H9 (cell line): ENCODE data around the gene HAND1. TPM values are rescaled to one million over a fixed set of nuclear protein-coding genes. Genes with fewer than 3 reads are reported as not detected.

Experiments used
- DNase-seq: peaks from one replicate; pipeline ENCODE4 v3.0.0-alpha.2; 2017
- H2AFZ ChIP-seq: one replicate; pipeline ENCODE4 v1.6.1; 2013; ENCODE audit warnings: mild to moderate bottlenecking, low read length, control low read depth, moderate library complexity
- H2AK5ac ChIP-seq: 2 replicates; pipeline ENCODE4 v1.6.1; 2013; ENCODE audit warnings: low read length, control low read depth, mixed read lengths; ENCODE audit not compliant: insufficient read length
- H2BK120ac ChIP-seq: one replicate; pipeline ENCODE4 v1.6.1; 2013; ENCODE audit warnings: low read depth, mild to moderate bottlenecking, low read length, control low read depth, inconsistent platforms; ENCODE audit not compliant: poor library complexity, severe bottlenecking
- H2BK12ac ChIP-seq: 2 replicates; pipeline ENCODE4 v1.6.1; 2013; ENCODE audit warnings: low read length, control low read depth, mixed read lengths, low read depth; ENCODE audit not compliant: insufficient read length
- H2BK15ac ChIP-seq: 2 replicates; pipeline ENCODE4 v1.6.1; 2013; ENCODE audit warnings: low read depth, low read length, control low read depth
- H2BK20ac ChIP-seq: one replicate; pipeline ENCODE4 v1.6.1; 2013; ENCODE audit warnings: low read depth, mild to moderate bottlenecking, low read length, control low read depth, inconsistent platforms; ENCODE audit not compliant: poor library complexity, severe bottlenecking
- H2BK5ac ChIP-seq: 2 replicates; pipeline ENCODE4 v1.6.1; 2013; ENCODE audit warnings: low read length, control low read depth, mixed read lengths; ENCODE audit not compliant: insufficient read length
- H3K14ac ChIP-seq: 2 replicates; pipeline ENCODE4 v1.6.1; 2013; ENCODE audit warnings: low read length, control low read depth; ENCODE audit not compliant: insufficient read depth
- H3K18ac ChIP-seq: 2 replicates; pipeline ENCODE4 v1.6.1; 2013; ENCODE audit warnings: low read depth, mild to moderate bottlenecking, mixed read lengths, low read length, control low read depth; ENCODE audit not compliant: insufficient read length
- H3K23ac ChIP-seq: 2 replicates; pipeline ENCODE4 v1.6.1; 2013; ENCODE audit warnings: low read length, control low read depth, mixed read lengths, low read depth; ENCODE audit not compliant: insufficient read length
- H3K23me2 ChIP-seq: 2 replicates; pipeline ENCODE4 v1.6.1; 2013; ENCODE audit warnings: low read depth, mild to moderate bottlenecking, mixed read lengths, low read length, control low read depth; ENCODE audit not compliant: insufficient read length, poor library complexity, severe bottlenecking
- H3K27ac ChIP-seq: 2 replicates; pipeline ENCODE4 v1.5.1; 2013; ENCODE audit warnings: low read length, control low read depth, mixed read lengths, low read depth; ENCODE audit not compliant: insufficient read length
- H3K27me3 ChIP-seq: 2 replicates; pipeline ENCODE4 v1.6.1; 2013; ENCODE audit warnings: low read length, control low read depth, inconsistent platforms; ENCODE audit not compliant: insufficient read depth
- H3K4ac ChIP-seq: 2 replicates; pipeline ENCODE4 v1.6.1; 2013; ENCODE audit warnings: low read depth, mild to moderate bottlenecking, control low read depth, inconsistent platforms, low read length, moderate library complexity
- H3K4me1 ChIP-seq: 2 replicates; pipeline ENCODE4 v1.6.1; 2013; ENCODE audit warnings: low read length, control low read depth, inconsistent platforms; ENCODE audit not compliant: insufficient read depth
- H3K4me2 ChIP-seq: 2 replicates; pipeline ENCODE4 v1.6.1; 2013; ENCODE audit warnings: low read length, control low read depth, mixed read lengths; ENCODE audit not compliant: insufficient read length, insufficient read depth
- H3K56ac ChIP-seq: 2 replicates; pipeline ENCODE4 v1.6.1; 2013; ENCODE audit warnings: low read depth, mild to moderate bottlenecking, mixed read lengths, low read length, control low read depth; ENCODE audit not compliant: insufficient read length
- H3K79me1 ChIP-seq: 2 replicates; pipeline ENCODE4 v1.6.1; 2013; ENCODE audit warnings: low read depth, mild to moderate bottlenecking, moderate library complexity, low read length, control low read depth, inconsistent platforms; ENCODE audit not compliant: insufficient read depth, poor library complexity, severe bottlenecking
- H3K79me2 ChIP-seq: 2 replicates; pipeline ENCODE4 v1.6.1; 2013; ENCODE audit warnings: low read length, control low read depth, inconsistent platforms; ENCODE audit not compliant: insufficient read depth
- H3K9ac ChIP-seq: 2 replicates; pipeline ENCODE4 v1.6.1; 2013; ENCODE audit warnings: low read length, control low read depth, mixed read lengths; ENCODE audit not compliant: insufficient read length; ENCODE audit errors: extremely low read depth
- H3K9me3 ChIP-seq: one replicate; pipeline ENCODE4 v1.6.1; 2013; ENCODE audit warnings: low read depth, low read length, inconsistent platforms; ENCODE audit not compliant: control insufficient read depth
- H3T11ph ChIP-seq: one replicate; pipeline ENCODE4 v1.6.1; 2013; ENCODE audit warnings: mild to moderate bottlenecking, low read length, control low read depth, inconsistent platforms
- H4K20me1 ChIP-seq: one replicate; pipeline ENCODE4 v1.6.1; 2013; ENCODE audit not compliant: control insufficient read depth, insufficient read length, insufficient read depth
- H4K5ac ChIP-seq: 2 replicates; pipeline ENCODE4 v1.6.1; 2013; ENCODE audit warnings: low read depth, mild to moderate bottlenecking, mixed read lengths, low read length, control low read depth; ENCODE audit not compliant: insufficient read length
- H4K8ac ChIP-seq: replicated peaks from 2 replicates; pipeline ENCODE4 v1.6.1; 2013; ENCODE audit warnings: low read length, control low read depth, mixed read lengths, low read depth; ENCODE audit not compliant: insufficient read length
- H4K91ac ChIP-seq: 2 replicates; pipeline ENCODE4 v1.6.1; 2013; ENCODE audit warnings: low read depth, mild to moderate bottlenecking, moderate library complexity, mixed read lengths, low read length, control low read depth; ENCODE audit not compliant: insufficient read length
- H3K27ac Mint-ChIP-seq, 3 experiments: 2 replicates in 2 of 3; 3 replicates in 1 of 3; pipeline ENCODE4 v1.8.0; 2020 to 2021; ENCODE audit warnings: mixed read lengths in 3 of 3, mild to moderate bottlenecking in 1 of 3, moderate library complexity in 1 of 3
- H3K27me3 Mint-ChIP-seq: 2 replicates; pipeline ENCODE4 v1.8.0; 2021; ENCODE audit warnings: low read depth, mild to moderate bottlenecking, moderate library complexity, mixed read lengths
- H3K36me3 Mint-ChIP-seq, 3 experiments: 2 replicates in 2 of 3; 3 replicates in 1 of 3; pipeline ENCODE4 v1.8.0; 2020 to 2021; ENCODE audit warnings: low read depth in 3 of 3, mixed read lengths in 3 of 3; ENCODE audit not compliant: insufficient read depth in 1 of 3
- H3K4me1 Mint-ChIP-seq, 2 experiments: 2 replicates each; pipeline ENCODE4 v1.8.0; 2020; ENCODE audit warnings: mixed read lengths in 2 of 2
- H3K4me3 Mint-ChIP-seq, 2 experiments: 2 replicates in 1 of 2; 3 replicates in 1 of 2; pipeline ENCODE4 v1.8.0; 2020 to 2021; ENCODE audit warnings: mild to moderate bottlenecking in 2 of 2, mixed read lengths in 2 of 2, moderate library complexity in 1 of 2
- H3K9me3 Mint-ChIP-seq, 2 experiments: 2 replicates in 1 of 2; 3 replicates in 1 of 2; pipeline ENCODE4 v1.8.0; 2020; ENCODE audit warnings: mild to moderate bottlenecking in 2 of 2, mixed read lengths in 2 of 2, moderate library complexity in 1 of 2
- WGBS: extraction: QIAGEN DNeasy Blood & Tissue Kit; methylation state at CpG from one replicate; pipeline ENCODE4 v1.1.7; 2013; ENCODE audit warnings: missing lambda C conversion rate, low lambda C conversion rate, mixed read lengths; ENCODE audit not compliant: insufficient read length; ENCODE audit errors: extremely low coverage; 5-methylcytosine and 5-hydroxymethylcytosine counted together
- total RNA-seq: library from RNA; stranded (reverse); gene quantifications from 2 replicates; pipeline ENCODE4 v1.2.1, GENCODE V29; 2021
- TF ChIP-seq, protein P1 (sequence below): fragments of 200-600 bp; sonication (generic); conservative IDR thresholded peaks from 3 replicates; pipeline ENCODE4 v1.8.0; 2021; ENCODE audit warnings: antibody characterized with exemption, mild to moderate bottlenecking

HAND1 gene
- total RNA-seq, 1 experiment from 2014 or later, result not detected

- Histone ChIP-seq H4K20me1 (no peaks in the 10 kb centered on the region), H2BK12ac (no peak overlapping the region), H2BK120ac (no peak overlapping the region), H3K9me3 (no peaks in the 10 kb centered on the region), H3K18ac (no peak overlapping the region), H3K4ac (no peak overlapping the region), H3K27ac (no peak overlapping the region), H3K79me1 (no peaks in the 10 kb centered on the region), H4K8ac (no peak overlapping the region), H4K91ac (no peak overlapping the region), H2AFZ (no peak overlapping the region), H3K14ac (no peak overlapping the region), H2BK20ac (no peak overlapping the region), H2AK5ac (no peak overlapping the region), H3K23me2 (no peaks in the 10 kb centered on the region), H3K9ac (no peak overlapping the region), H3K27me3 (peaks cover 17% of the 10 kb centered on the region), H3K4me1 (no peaks in the 10 kb centered on the region), H2BK15ac (no peak overlapping the region), H2BK5ac (no peak overlapping the region), H3K79me2 (no peaks in the 10 kb centered on the region), H3K56ac (no peak overlapping the region), H4K5ac (no peak overlapping the region), H3K4me2 (no peak overlapping the region), H3T11ph (no peak overlapping the region), H3K23ac (no peak overlapping the region)
- Mint-ChIP-seq H3K4me3 (no peak overlapping the region), H3K27ac (no peak overlapping the region), H3K9me3 (no peaks in the 10 kb centered on the region), H3K4me1 (peaks cover 11 to 13% of the 10 kb centered on the region in 2 experiments), H3K27me3 (peaks cover 63% of the 10 kb centered on the region), H3K36me3 (no peaks in the 10 kb centered on the region; a peak in 1 of 7 replicates)
- TF ChIP-seq, protein P1, sequence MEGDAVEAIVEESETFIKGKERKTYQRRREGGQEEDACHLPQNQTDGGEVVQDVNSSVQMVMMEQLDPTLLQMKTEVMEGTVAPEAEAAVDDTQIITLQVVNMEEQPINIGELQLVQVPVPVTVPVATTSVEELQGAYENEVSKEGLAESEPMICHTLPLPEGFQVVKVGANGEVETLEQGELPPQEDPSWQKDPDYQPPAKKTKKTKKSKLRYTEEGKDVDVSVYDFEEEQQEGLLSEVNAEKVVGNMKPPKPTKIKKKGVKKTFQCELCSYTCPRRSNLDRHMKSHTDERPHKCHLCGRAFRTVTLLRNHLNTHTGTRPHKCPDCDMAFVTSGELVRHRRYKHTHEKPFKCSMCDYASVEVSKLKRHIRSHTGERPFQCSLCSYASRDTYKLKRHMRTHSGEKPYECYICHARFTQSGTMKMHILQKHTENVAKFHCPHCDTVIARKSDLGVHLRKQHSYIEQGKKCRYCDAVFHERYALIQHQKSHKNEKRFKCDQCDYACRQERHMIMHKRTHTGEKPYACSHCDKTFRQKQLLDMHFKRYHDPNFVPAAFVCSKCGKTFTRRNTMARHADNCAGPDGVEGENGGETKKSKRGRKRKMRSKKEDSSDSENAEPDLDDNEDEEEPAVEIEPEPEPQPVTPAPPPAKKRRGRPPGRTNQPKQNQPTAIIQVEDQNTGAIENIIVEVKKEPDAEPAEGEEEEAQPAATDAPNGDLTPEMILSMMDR, result no peak
- no CpG with 5 or more reads among the region's 5 CpGs for WGBS
- no peak for DNase-seq
Measured at GRCh38 chr5:154466147-154466546, 11.9 kb downstream of the HAND1 start.
